Fibroblast of the aortic adventitia (primary cell): ENCODE measurements around the gene ANKRD40. TPM values are rescaled to one million over a fixed set of nuclear protein-coding genes. Genes with fewer than 3 reads are reported as not detected.

Experiments used
- DNase-seq: peaks from one replicate; pipeline ENCODE4 v3.0.0-alpha.2; 2010; ENCODE audit warnings: low read depth
- H3K4me3 ChIP-seq: 2 replicates; pipeline ENCODE4 v1.5.1; 2011; ENCODE audit warnings: low read depth, mild to moderate bottlenecking, control low read depth, low read length, moderate library complexity
- total RNA-seq: library from RNA; depleted of rRNA; stranded (reverse); fragments of >200 nt; gene quantifications from 2 replicates; pipeline ENCODE4 v1.2.3, GENCODE V29; 2012; ENCODE audit warnings: low replicate concordance
- TF ChIP-seq, protein P1 (sequence below): IDR thresholded peaks from 2 replicates; pipeline ENCODE4 v1.5.1; 2011; ENCODE audit warnings: mild to moderate bottlenecking, low read length, control low read depth, inconsistent platforms; ENCODE audit not compliant: insufficient read depth

The ANKRD40 gene
- total RNA-seq, 1 donor, result 51.6 TPM

GRCh38 chr17:50676065-50676975, 31.4 kb downstream of the ANKRD40 start:
- TF ChIP-seq, protein P1, sequence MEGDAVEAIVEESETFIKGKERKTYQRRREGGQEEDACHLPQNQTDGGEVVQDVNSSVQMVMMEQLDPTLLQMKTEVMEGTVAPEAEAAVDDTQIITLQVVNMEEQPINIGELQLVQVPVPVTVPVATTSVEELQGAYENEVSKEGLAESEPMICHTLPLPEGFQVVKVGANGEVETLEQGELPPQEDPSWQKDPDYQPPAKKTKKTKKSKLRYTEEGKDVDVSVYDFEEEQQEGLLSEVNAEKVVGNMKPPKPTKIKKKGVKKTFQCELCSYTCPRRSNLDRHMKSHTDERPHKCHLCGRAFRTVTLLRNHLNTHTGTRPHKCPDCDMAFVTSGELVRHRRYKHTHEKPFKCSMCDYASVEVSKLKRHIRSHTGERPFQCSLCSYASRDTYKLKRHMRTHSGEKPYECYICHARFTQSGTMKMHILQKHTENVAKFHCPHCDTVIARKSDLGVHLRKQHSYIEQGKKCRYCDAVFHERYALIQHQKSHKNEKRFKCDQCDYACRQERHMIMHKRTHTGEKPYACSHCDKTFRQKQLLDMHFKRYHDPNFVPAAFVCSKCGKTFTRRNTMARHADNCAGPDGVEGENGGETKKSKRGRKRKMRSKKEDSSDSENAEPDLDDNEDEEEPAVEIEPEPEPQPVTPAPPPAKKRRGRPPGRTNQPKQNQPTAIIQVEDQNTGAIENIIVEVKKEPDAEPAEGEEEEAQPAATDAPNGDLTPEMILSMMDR, result no peak
- DNase-seq, result no peak

GRCh38 chr17:50675627-50676026, 32.1 kb downstream of the ANKRD40 start:
- no peak overlapping the region for H3K4me3 ChIP-seq
- DNase-seq, result no peak
- TF ChIP-seq, protein P1, result no peak

More at GRCh38 chr17:50676065-50676975, 31.4 kb downstream of the ANKRD40 start:
- no peak overlapping the region for H3K4me3 ChIP-seq

DNA sequence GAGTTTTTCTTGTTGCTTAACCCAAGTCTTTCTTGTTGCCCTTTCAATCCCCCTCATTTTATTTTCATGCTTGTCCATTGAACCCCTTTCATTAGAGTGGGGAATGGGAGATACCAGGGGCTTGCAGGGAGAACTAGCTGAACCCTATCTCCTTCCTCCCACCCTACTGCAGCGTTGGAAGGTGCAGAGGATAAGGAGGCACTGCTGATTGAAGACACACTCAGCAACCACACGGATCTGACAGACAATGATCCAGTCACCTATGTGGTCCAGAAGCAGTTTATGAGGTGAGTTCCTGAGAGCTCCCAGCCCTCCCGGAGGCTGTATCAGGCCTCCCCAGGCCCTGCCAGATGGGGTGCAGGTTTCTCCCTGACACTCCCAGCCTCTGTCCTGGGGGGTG, 32.5 kb downstream of the ANKRD40 start:
- TF ChIP-seq, protein P1, result no peak
- H3K4me3 ChIP-seq, result no peak overlapping the region
- no peak for DNase-seq

DNA sequence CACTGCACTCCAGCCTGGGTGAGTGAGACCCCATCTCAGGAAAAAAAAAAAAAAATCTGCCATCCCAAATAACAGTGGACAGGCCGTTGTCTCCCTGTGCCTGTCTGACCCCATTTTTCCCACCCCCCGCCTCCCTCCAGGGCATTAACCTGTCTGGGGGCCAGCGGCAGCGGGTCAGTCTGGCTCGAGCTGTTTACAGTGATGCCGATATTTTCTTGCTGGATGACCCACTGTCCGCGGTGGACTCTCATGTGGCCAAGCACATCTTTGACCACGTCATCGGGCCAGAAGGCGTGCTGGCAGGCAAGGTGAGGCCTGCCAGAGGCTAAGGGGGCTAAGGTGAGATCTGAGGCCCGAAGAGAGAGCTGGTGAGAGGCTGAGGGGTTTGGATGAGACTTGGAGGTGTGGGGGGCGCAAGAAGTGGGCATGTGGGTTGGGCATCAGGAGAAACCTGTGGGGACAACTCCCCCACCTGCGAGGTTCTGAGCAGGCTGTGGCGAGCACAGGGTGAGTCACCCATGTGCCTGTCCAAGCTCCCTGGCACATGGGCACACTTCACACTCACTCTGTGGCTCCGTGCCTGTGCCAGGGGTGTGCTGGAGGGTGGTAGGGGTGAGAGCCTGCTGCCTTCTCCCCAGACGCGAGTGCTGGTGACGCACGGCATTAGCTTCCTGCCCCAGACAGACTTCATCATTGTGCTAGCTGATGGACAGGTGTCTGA, 34.7 kb downstream of the ANKRD40 start:
- TF ChIP-seq, protein P1, result no peak
- no peak overlapping the region for H3K4me3 ChIP-seq
- no peak for DNase-seq

- no peak overlapping the region for H3K4me3 ChIP-seq
- TF ChIP-seq, protein P1, result no peak
- DNase-seq, result no peak
Measured at GRCh38 chr17:50672071-50672470, 35.6 kb downstream of the ANKRD40 start.

DNA sequence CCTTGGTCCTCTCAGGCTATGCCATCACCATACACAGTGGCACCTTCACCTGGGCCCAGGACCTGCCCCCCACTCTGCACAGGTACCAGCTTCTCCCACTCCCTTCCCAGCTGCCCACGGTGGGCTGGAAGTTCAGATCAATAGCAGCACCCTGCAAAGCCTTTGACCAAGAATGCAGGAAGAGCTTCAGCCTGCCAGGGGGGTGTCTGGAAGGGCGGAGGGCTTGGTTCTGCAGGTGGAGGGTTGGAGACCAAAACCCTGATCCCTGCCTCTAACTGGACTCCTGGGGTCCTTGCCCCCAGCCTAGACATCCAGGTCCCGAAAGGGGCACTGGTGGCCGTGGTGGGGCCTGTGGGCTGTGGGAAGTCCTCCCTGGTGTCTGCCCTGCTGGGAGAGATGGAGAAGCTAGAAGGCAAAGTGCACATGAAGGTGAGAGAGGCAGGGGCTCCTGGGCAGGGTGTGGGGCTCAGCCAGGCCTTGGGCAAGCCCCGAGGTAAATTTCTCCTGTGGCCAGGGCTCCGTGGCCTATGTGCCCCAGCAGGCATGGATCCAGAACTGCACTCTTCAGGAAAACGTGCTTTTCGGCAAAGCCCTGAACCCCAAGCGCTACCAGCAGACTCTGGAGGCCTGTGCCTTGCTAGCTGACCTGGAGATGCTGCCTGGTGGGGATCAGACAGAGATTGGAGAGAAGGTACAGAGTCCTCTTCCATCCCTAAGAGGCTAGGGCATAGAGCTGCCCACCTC, 38.7 kb downstream of the ANKRD40 start:
- TF ChIP-seq, protein P1, result no peak
- no peak overlapping the region for H3K4me3 ChIP-seq
- DNase-seq, result no peak
